Right lobe of liver (tissue), 6 donors: Measurements from ENCODE around the gene MBOAT7. TPM values are rescaled to one million over a fixed set of nuclear protein-coding genes. Genes with fewer than 3 reads are reported as not detected.
"Not testable (repeated sequence)": the region's sequence is repeated elsewhere in the genome, so short reads cannot be mapped to it uniquely, and the experiment has no call there.

Experiments used
- ATAC-seq, 4 donors: fragments of 200-7000 bp; cut with Tn5 transposase; one replicate each; pipeline ENCODE4 v1.9.1; 2020; ENCODE audit warnings: mild to moderate bottlenecking in 4 of 4, moderate library complexity in 4 of 4
- DNase-seq, 3 donors: peaks; one replicate each; pipeline ENCODE4 v3.0.0-alpha.2; 2020
- H3K27ac ChIP-seq, 3 donors: fragments of 200-600 bp; one replicate each; pipeline ENCODE4 v1.8.0; 2022
- H3K27me3 ChIP-seq, 2 donors: fragments of 200-600 bp; one replicate each; pipeline ENCODE4 v1.8.0; 2022
- H3K36me3 ChIP-seq, 4 donors: fragments of 200-600 bp; sonication (generic) in 1 of 4; one replicate each; pipeline versions ENCODE4 v1.5.1 to v1.8.0; 2017 to 2022; ENCODE audit warnings: control low read depth in 1 of 4
- H3K4me1 ChIP-seq, 4 donors: fragments of 200-600 bp; sonication (generic) in 1 of 4; one replicate each; pipeline versions ENCODE4 v1.5.1 to v1.8.0; 2017 to 2022; ENCODE audit warnings: control low read depth in 1 of 4
- H3K4me3 ChIP-seq, 3 donors: fragments of 200-600 bp; one replicate each; pipeline ENCODE4 v1.8.0; 2022
- H3K9me3 ChIP-seq, 4 donors: fragments of 200-600 bp; sonication (generic) in 1 of 4; one replicate each; pipeline versions ENCODE4 v1.5.1 to v1.8.0; 2017 to 2022; ENCODE audit warnings: control low read depth in 1 of 4
- POLR2A ChIP-seq: fragments of 450-650 bp; IDR thresholded peaks from one replicate; pipeline ENCODE4 v1.6.1; 2017; ENCODE audit warnings: antibody characterized with exemption, mild to moderate bottlenecking
- WGBS: methylation state at CpG from one replicate; pipeline ENCODE4 v1.1.6; 2018; ENCODE audit warnings: low coverage, low lambda C conversion rate; ENCODE audit not compliant: insufficient coverage; ENCODE audit errors: missing lambda C conversion rate; 5-methylcytosine and 5-hydroxymethylcytosine counted together
- intact Hi-C, 2 donors: fragments of 100-400 bp; cut with DNase I; formaldehyde crosslinking; loops; one replicate each; pipeline versions ENCODE4 v1.11.2 to v1.14.1; 2022
- total RNA-seq, 6 experiments: library from RNA; depleted of rRNA in 2 of 6; stranded (reverse); fragments of >200 nt in 2 of 6; fragmentation: NEBNext Ultra II Directional in 3 of 6; extraction: Animal tissue kit (Norgen Biotek cat#: 25700) in 3 of 6; gene quantifications; one replicate each; pipeline versions ENCODE4 v1.1.0 to v1.2.4, GENCODE V29; 2016 to 2023
- TF ChIP-seq, protein P1 (sequence below), 4 donors: fragments of 200-600 bp in 3 of 4; fragments of 450-650 bp in 1 of 4; IDR thresholded peaks; one replicate each; pipeline versions ENCODE4 v1.5.1 to v1.8.0; 2016 to 2022; ENCODE audit warnings: antibody characterized with exemption in 4 of 4, mild to moderate bottlenecking in 2 of 4
- donor health status: DM: no; HTN: yes; CAD: no.
- donor health status: DM: no; HTN: no; CAD: no.
- donor health status: DM: no; HTN: no; CAD: no.
- donor health status: DM: no; HTN: yes; CAD: no.
- donor health status: DM: no; HTN: yes; CAD: no.

Gene MBOAT7
- total RNA-seq, 6 experiments from 2014 or later: 26.6 to 57.7 (median 32.9) TPM

DNA sequence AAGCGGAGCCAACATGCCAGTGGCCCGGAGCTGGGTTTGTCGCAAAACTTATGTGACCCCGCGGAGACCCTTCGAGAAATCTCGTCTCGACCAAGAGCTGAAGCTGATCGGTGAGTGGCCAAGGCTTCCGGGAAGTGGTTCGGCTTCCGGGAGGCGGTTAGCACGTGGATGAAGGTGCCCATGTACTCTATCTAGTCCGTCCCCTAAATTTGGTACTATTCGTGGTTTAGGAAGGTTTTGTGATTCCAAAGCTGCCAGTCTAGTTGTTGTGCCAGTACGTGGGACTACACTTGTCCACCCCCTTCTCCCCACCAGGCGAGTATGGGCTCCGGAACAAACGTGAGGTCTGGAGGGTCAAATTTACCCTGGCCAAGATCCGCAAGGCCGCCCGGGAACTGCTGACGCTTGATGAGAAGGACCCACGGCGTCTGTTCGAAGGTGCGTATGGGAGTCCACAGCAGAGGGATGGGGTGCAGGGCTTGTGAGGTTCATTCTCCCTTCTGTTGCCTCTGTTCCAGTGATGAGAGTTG lies 11.9 kb upstream of the MBOAT7 start:
- intact Hi-C loops: no loop called here
- ATAC-seq (peak in 2 of 4 donors; percentile 0), DNase-seq (peak in 1 of 3 donors; percentile 57)
- Histone ChIP-seq H3K36me3 (peaks cover 9 to 50% (median 27%) of the 10 kb centered on the region in 4 donors), H3K27me3 (no peaks in the 10 kb centered on the region), H3K4me3 (peak overlapping the region; percentile 65 to 71 (median 69)), H3K27ac (peak overlapping the region; percentile 86 to 95 (median 94)), H3K9me3 (no peaks in the 10 kb centered on the region), H3K4me1 (peaks cover 0 to 60% (median 31%) of the 10 kb centered on the region in 4 donors)
- 0% methylated on average over 12 of the region's 28 CpGs for WGBS
- TF ChIP-seq, protein P1, sequence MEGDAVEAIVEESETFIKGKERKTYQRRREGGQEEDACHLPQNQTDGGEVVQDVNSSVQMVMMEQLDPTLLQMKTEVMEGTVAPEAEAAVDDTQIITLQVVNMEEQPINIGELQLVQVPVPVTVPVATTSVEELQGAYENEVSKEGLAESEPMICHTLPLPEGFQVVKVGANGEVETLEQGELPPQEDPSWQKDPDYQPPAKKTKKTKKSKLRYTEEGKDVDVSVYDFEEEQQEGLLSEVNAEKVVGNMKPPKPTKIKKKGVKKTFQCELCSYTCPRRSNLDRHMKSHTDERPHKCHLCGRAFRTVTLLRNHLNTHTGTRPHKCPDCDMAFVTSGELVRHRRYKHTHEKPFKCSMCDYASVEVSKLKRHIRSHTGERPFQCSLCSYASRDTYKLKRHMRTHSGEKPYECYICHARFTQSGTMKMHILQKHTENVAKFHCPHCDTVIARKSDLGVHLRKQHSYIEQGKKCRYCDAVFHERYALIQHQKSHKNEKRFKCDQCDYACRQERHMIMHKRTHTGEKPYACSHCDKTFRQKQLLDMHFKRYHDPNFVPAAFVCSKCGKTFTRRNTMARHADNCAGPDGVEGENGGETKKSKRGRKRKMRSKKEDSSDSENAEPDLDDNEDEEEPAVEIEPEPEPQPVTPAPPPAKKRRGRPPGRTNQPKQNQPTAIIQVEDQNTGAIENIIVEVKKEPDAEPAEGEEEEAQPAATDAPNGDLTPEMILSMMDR (IDR thresholded peaks at IDR 0.05): no peak
- no peak for TF ChIP-seq POLR2A

DNA sequence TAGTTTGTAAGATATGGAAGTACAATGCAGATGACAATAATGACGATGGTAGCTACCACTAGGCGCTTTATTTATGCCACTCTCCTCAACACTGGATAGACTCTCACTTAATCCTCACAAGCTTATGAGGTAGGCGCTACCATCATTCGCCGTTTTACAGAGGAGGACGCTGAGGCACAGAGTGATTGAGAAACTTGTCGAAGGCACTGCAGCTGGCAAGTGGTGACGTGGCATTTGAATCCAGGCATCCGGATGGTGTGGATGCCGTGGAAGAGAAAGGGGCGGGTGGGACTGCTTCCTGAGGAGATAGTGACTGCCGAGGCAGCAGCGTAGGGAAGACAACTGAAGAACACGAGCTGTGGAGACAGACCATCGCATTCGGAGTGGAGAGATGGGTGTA lies 10.0 kb upstream of the MBOAT7 start:
- TF ChIP-seq, protein P1 (IDR thresholded peaks at IDR 0.05): no peak
- TF ChIP-seq POLR2A: no peak
- H3K27ac ChIP-seq: peak overlapping the region in 1 of 3 donors; percentile 86
- ATAC-seq: no peak
- intact Hi-C loops: no loop called here
- H3K9me3 ChIP-seq: no peaks in the 10 kb centered on the region
- H3K4me3 ChIP-seq: no peak overlapping the region
- peaks cover 5 to 36% (median 14%) of the 10 kb centered on the region in 4 donors for H3K36me3 ChIP-seq
- DNase-seq: no peak
- H3K4me1 ChIP-seq: peaks cover 0 to 43% (median 21%) of the 10 kb centered on the region in 4 donors
- WGBS: 88% methylated on average over 11 of the region's 16 CpGs
- no peaks in the 10 kb centered on the region for H3K27me3 ChIP-seq

- 43% methylated on average over 3 of the region's 3 CpGs for WGBS
- peak in 1 of 3 donors; percentile 14 for DNase-seq
These were observed 7.7 kb upstream of the MBOAT7 start for GRCh38 chr19:54197121-54197520.

GRCh38 chr19:54196536-54196935 lies 7.2 kb upstream of the MBOAT7 start:
- H3K4me3 ChIP-seq: no peak overlapping the region
- H3K36me3 ChIP-seq: peaks cover 0 to 28% (median 12%) of the 10 kb centered on the region in 4 donors
- H3K9me3 ChIP-seq: no peaks in the 10 kb centered on the region
- DNase-seq: peak in 1 of 3 donors; percentile 55
- peak; percentile 4 to 32 (median 17) for ATAC-seq
- WGBS: 64% methylated on average over 5 of the region's 7 CpGs
- TF ChIP-seq POLR2A: no peak
- TF ChIP-seq, protein P1 (IDR thresholded peaks at IDR 0.05): no peak
- no peaks in the 10 kb centered on the region for H3K27me3 ChIP-seq
- intact Hi-C loops: no loop called here
- peaks cover 0 to 21% (median 11%) of the 10 kb centered on the region in 4 donors for H3K4me1 ChIP-seq
- peak overlapping the region in 2 of 3 donors; percentile 62 to 88 for H3K27ac ChIP-seq

More at GRCh38 chr19:54197121-54197520, 7.7 kb upstream of the MBOAT7 start:
- Histone ChIP-seq H3K4me3 (no peak overlapping the region), H3K4me1 (peaks cover 0 to 22% (median 11%) of the 10 kb centered on the region in 4 donors), H3K36me3 (peaks cover 3 to 34% (median 13%) of the 10 kb centered on the region in 4 donors), H3K27me3 (no peaks in the 10 kb centered on the region), H3K9me3 (no peaks in the 10 kb centered on the region), H3K27ac (peak overlapping the region in 2 of 3 donors; percentile 62 to 88)
- TF ChIP-seq, protein P1 (IDR thresholded peaks at IDR 0.05): no peak
- no peak for TF ChIP-seq POLR2A
- ATAC-seq: no peak
- intact Hi-C loops: no loop called here

DNA sequence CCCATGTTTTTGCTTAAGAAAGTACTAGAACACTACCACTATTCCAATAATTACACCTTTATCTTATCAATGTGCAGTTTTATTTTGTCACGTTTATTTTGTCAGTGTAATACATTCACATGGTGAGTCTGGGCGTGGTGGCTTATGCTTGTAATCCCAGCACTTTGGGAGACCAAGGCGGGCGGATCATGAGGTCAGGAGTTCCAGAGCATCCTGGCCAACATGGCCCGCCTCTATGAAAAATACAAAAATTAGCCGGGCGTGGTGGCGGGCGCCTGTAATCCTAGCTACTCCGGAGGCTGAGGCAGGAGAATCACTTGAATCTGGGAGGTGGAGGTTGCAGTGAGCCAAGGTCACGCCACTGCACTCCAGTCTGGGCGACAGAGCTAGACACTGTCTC lies 5.1 kb upstream of the MBOAT7 start:
- WGBS: 85% methylated on average over 11 of the region's 12 CpGs
- H3K4me1 ChIP-seq: peaks cover 0 to 22% (median 10%) of the 10 kb centered on the region in 4 donors
- H3K27ac ChIP-seq, H3K27me3 ChIP-seq, H3K4me3 ChIP-seq, DNase-seq, intact Hi-C loops, H3K9me3 ChIP-seq, ATAC-seq: not testable (repeated sequence)
- H3K36me3 ChIP-seq: peaks cover 0 to 25% (median 12%) of the 10 kb centered on the region in 4 donors
